Body of pancreas (tissue), 4 donors: Measurements from ENCODE around the gene NFATC2. TPM values are rescaled to one million over a fixed set of nuclear protein-coding genes. Genes with fewer than 3 reads are reported as not detected.

Experiments
- ATAC-seq: fragments of 150-250 bp; one replicate; pipeline ENCODE4 v1.9.1; 2016
- DNase-seq, 4 donors: peaks; one replicate each; pipeline ENCODE4 v3.0.0-alpha.2; 2019
- H3K27ac ChIP-seq, 4 donors: fragments of 200-600 bp; sonication (generic); 1 replicate in 3 of 4; 2 replicates in 1 of 4; pipeline versions ENCODE4 v1.5.1 to v1.6.1; 2016 to 2019; ENCODE audit warnings: mild to moderate bottlenecking in 1 of 4, mixed read lengths in 1 of 4, moderate library complexity in 1 of 4
- H3K27me3 ChIP-seq, 2 donors: fragments of 200-600 bp; sonication (generic); one replicate each; pipeline ENCODE4 v1.6.0; 2016; ENCODE audit warnings: mild to moderate bottlenecking in 1 of 2
- H3K36me3 ChIP-seq, 2 donors: fragments of 200-600 bp; sonication (generic); replicated peaks in 1 of 2; 2 replicates each; pipeline ENCODE4 v1.5.1; 2016; ENCODE audit warnings: low read depth in 2 of 2; ENCODE audit not compliant: insufficient read depth in 1 of 2
- H3K4me1 ChIP-seq: fragments of 200-600 bp; sonication (generic); one replicate; pipeline ENCODE4 v1.6.0; 2016
- H3K4me3 ChIP-seq, 2 donors: fragments of 200-600 bp; sonication (generic); 1 replicate in 1 of 2; 2 replicates in 1 of 2; pipeline ENCODE4 v1.5.1; 2016 to 2019
- H3K9me3 ChIP-seq, 3 donors: fragments of 200-600 bp; sonication (generic); 1 replicate in 2 of 3; 2 replicates in 1 of 3; pipeline ENCODE4 v1.5.1; 2016
- POLR2A ChIP-seq, 3 donors: fragments of 450-650 bp; IDR thresholded peaks; one replicate each; pipeline ENCODE4 v1.6.1; 2016; ENCODE audit warnings: antibody characterized with exemption in 3 of 3, mild to moderate bottlenecking in 2 of 3
- WGBS, 2 donors: methylation state at CpG; one replicate each; pipeline ENCODE4 v1.1.5; 2017; 5-methylcytosine and 5-hydroxymethylcytosine counted together
- intact Hi-C: fragments of 100-400 bp; cut with DNase I; formaldehyde crosslinking; loops from one replicate; pipeline ENCODE4 v1.15.1; 2023
- total RNA-seq, 2 donors: library from RNA; depleted of rRNA; stranded (reverse); fragments of >200 nt; gene quantifications; one replicate each; pipeline ENCODE4 v1.1.0, GENCODE V29; 2016
- TF ChIP-seq, protein P1 (sequence below), 7 experiments: fragments of 450-650 bp in 4 of 7; fragments of 200-600 bp in 3 of 7; sonication (generic) in 3 of 7; IDR thresholded peaks; one replicate each; pipeline ENCODE4 v1.5.1; 2016 to 2019; ENCODE audit warnings: antibody characterized with exemption in 7 of 7

Gene NFATC2
- total RNA-seq, 2 donors from 2014 or later = 4.9 to 7.6 TPM

DNA sequence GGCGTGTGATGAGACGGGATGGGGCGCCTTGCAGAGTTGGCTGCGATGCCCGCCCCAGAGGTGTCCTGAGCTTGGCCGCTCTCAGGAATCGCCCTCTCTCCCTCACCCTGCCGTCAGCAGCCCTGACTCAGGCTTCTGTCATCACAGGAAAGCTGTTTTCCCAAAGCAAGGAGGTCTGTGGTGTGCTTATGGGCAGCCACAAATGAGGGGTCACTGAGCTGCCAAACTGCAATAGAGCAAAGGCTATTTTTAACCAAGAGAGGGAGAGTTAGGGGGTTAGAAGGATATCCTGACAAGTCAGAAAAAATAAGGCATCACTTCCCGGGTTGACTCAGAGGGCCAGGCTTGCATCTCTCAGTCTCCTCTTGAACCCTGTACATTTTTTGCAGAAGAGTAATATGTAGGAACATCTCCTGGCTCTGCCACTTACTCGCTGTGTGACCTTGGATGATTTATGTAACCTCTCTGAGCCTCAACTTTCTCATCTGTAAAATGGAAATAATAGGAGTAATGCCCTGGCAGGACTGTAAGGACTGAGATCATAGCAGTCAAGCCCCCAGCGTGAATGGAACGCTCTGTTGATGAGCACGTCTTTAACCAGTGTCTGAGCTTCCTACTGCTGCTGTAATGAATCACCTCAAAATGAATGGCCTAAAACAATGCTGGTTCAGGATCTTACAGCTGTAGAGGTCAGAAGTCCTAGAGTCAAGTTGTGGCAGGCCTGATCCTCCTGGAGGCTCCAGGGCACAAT, 181.9 kb downstream of the NFATC2 start:
- H3K9me3 ChIP-seq = no peaks in the 10 kb centered on the region
- TF ChIP-seq POLR2A (IDR thresholded peaks at IDR 0.05) = no peak
- TF ChIP-seq, protein P1, sequence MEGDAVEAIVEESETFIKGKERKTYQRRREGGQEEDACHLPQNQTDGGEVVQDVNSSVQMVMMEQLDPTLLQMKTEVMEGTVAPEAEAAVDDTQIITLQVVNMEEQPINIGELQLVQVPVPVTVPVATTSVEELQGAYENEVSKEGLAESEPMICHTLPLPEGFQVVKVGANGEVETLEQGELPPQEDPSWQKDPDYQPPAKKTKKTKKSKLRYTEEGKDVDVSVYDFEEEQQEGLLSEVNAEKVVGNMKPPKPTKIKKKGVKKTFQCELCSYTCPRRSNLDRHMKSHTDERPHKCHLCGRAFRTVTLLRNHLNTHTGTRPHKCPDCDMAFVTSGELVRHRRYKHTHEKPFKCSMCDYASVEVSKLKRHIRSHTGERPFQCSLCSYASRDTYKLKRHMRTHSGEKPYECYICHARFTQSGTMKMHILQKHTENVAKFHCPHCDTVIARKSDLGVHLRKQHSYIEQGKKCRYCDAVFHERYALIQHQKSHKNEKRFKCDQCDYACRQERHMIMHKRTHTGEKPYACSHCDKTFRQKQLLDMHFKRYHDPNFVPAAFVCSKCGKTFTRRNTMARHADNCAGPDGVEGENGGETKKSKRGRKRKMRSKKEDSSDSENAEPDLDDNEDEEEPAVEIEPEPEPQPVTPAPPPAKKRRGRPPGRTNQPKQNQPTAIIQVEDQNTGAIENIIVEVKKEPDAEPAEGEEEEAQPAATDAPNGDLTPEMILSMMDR (IDR thresholded peaks at IDR 0.05) = no peak
- DNase-seq (no peak), ATAC-seq (no peak)
- intact Hi-C loops = no loop called here
- no peaks in the 10 kb centered on the region for H3K27me3 ChIP-seq
- no peak overlapping the region for H3K4me3 ChIP-seq
- H3K4me1 ChIP-seq = no peaks in the 10 kb centered on the region
- H3K27ac ChIP-seq = no peak overlapping the region
- H3K36me3 ChIP-seq = no peaks in the 10 kb centered on the region
- 82 to 84% methylated on average over 13 of the region's 13 CpGs for WGBS, 2 donors

DNA sequence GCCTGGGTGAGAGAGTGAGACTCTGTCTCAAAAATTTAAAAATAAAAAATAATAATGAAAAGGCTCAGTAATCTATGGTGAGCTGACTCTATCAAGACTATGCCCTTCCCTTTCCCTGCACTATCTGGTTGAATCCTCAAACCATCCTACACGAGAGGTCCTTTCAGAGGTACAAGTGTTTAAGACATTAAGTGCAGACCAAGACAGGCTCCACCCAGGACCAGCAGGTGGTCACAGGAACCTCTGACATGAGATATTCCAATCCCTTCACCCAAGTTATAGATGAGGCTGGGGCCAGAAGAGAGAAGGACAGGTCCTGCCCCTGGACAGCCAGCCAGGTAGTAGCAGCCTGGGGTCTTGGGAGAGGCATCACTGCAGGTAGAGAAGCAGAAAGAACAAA, 182.6 kb downstream of the NFATC2 start:
- Histone ChIP-seq H3K4me3 (no peak overlapping the region), H3K36me3 (no peaks in the 10 kb centered on the region), H3K27me3 (no peaks in the 10 kb centered on the region), H3K4me1 (no peaks in the 10 kb centered on the region), H3K9me3 (no peaks in the 10 kb centered on the region), H3K27ac (no peak overlapping the region)
- ATAC-seq (no peak), DNase-seq (no peak)
- TF ChIP-seq, protein P1 (IDR thresholded peaks at IDR 0.05) = no peak
- TF ChIP-seq POLR2A (IDR thresholded peaks at IDR 0.05) = no peak
- 69 to 71% methylated on average over 1 of the region's 1 CpG for WGBS, 2 donors
- intact Hi-C loops = no loop called here

DNA sequence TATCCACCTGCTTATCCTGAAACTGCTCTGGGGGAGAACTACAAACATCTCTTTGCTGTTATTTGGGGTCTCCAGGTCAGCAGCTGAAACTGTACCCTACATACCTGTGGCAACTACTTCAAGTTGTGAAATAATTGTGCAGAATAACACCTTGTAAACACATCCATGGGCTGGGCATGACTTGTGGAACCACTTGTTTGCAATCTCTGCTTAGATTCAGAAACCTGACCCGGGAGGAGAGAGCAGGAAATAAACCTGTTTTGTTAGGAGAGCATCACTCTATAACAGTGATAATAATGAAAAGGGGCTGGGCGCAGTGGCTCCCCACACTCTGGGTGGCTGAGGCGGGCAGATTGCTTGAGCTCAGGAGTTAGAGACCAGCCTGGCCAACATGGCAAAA, 183.1 kb downstream of the NFATC2 start:
- Histone ChIP-seq H3K4me3 (no peak overlapping the region), H3K4me1 (no peaks in the 10 kb centered on the region), H3K27ac (no peak overlapping the region), H3K36me3 (no peaks in the 10 kb centered on the region), H3K9me3 (no peaks in the 10 kb centered on the region), H3K27me3 (no peaks in the 10 kb centered on the region)
- no peak for DNase-seq
- TF ChIP-seq, protein P1 (IDR thresholded peaks at IDR 0.05) = no peak
- no peak for TF ChIP-seq POLR2A (IDR thresholded peaks at IDR 0.05)
- intact Hi-C loops = no loop called here
- no peak for ATAC-seq
- WGBS, 2 donors = 78 to 87% methylated on average over 3 of the region's 3 CpGs

DNA sequence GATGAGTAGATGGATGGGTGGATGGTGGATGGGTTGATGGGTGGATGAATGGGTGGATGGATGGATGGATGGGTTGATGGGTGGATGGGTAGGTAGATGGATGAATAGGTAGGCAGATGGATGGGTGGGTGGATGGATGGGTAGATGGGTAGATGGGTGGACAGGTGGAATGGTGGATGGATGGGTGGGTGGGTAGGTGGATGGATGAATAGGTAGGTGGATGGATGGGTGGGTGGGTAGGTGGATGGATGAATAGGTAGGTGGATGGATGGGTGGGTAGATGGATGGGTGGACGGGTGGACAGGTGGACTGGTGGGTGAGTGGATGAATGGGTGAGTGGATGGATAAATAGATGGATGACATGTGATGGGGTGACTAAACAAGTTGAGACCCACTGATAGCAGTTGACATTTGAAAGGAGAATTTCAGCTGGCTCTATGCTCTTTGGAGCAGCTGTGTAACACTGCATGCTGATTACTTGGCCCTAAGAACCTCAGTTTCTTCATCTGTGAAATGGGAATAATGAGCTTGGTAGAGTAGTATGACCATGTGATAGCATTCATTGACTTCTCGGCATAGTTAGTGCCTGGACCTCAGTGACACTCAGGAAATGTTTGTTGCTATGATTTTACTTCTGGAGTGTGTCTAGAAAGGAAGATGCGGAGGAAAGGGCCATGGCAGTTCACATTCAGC, 184.3 kb downstream of the NFATC2 start:
- no peaks in the 10 kb centered on the region for H3K36me3 ChIP-seq
- intact Hi-C loops = no loop called here
- ATAC-seq (no peak), DNase-seq (no peak)
- WGBS, 2 donors = 76 to 87% methylated on average over 3 of the region's 3 CpGs
- no peak overlapping the region for H3K4me3 ChIP-seq
- H3K4me1 ChIP-seq = no peaks in the 10 kb centered on the region
- H3K27me3 ChIP-seq = no peaks in the 10 kb centered on the region
- no peak for TF ChIP-seq POLR2A (IDR thresholded peaks at IDR 0.05)
- TF ChIP-seq, protein P1 (IDR thresholded peaks at IDR 0.05) = no peak
- no peak overlapping the region for H3K27ac ChIP-seq
- no peaks in the 10 kb centered on the region for H3K9me3 ChIP-seq
